Caki2 (cell line): ENCODE measurements around the gene MALRD1. TPM values are rescaled to one million over a fixed set of nuclear protein-coding genes. Genes with fewer than 3 reads are reported as not detected.

ENCODE experiments used
- DNase-seq: peaks from one replicate; pipeline ENCODE4 v3.0.0-alpha.2; 2015; ENCODE audit warnings: low read depth
- in situ Hi-C: cut with HindIII; loops from 2 replicates; pipeline ENCODE4 v1.10.0; 2016; ENCODE audit warnings: low sequenced_read_pairs, low pct_unique_long_range_greater_than_20kb, mixed read lengths
- total RNA-seq: library from RNA; depleted of rRNA; stranded (reverse); fragments of >200 nt; shearing (Covaris generic); gene quantifications from 2 replicates; pipeline ENCODE4 v1.2.3, GENCODE V29; 2014; ENCODE audit warnings: low replicate concordance

MALRD1 gene
- total RNA-seq, 1 experiment from 2014 or later, result not detected

- DNase-seq, result no peak
- in situ Hi-C loops, result no loop called here
Measured at GRCh38 chr10:19431622-19432351, 383.2 kb downstream of the MALRD1 start.

DNA sequence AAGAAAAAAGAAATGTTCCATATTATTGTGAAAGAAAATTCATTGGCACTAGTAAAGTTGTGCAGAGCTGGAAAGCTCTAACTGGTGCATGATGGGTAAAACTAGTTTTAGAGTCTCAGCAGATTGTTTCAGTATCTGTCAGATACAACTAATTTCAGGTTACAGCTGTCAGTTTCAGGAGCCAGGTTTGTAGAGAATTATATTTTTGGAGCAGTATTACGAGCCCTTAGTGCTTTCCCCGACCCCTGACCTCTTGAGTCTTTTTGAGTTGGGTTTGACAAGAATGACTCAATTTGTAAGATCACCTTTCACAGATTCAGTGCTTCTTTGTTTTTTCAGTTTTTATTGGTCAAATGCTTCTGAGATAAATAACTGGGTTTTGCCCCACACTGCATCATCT is 401.3 kb downstream of the MALRD1 start:
- no peak for DNase-seq
- in situ Hi-C loops, result no loop called here

GRCh38 chr10:19451356-19451755 is 402.8 kb downstream of the MALRD1 start:
- DNase-seq, result no peak
- in situ Hi-C loops, result no loop called here

GRCh38 chr10:19451937-19452336 is 403.3 kb downstream of the MALRD1 start:
- in situ Hi-C loops, result no loop called here
- no peak for DNase-seq

DNA sequence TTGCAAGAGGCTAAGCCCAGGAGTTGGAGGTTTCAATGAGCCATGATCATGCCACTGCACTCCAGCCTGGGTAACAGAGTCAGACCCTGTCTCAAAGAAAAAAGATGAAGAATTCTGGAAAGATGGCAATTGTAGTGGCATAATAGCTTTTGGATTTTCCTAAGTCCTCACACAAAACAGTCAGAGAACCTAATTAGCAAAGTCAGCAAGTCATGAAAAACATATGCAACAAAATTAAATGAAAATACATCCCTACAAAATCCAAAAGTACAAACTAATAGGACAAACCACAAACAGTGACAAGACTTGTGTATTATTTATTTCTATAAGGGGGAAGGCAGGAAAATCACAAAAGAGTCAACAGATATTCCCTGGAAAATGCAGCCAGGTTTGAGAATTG is 405.4 kb downstream of the MALRD1 start:
- DNase-seq, result no peak
- in situ Hi-C loops, result no loop called here

- in situ Hi-C loops, result no loop called here
- no peak for DNase-seq
Measured at GRCh38 chr10:19461588-19461987, 413.0 kb downstream of the MALRD1 start.

DNA sequence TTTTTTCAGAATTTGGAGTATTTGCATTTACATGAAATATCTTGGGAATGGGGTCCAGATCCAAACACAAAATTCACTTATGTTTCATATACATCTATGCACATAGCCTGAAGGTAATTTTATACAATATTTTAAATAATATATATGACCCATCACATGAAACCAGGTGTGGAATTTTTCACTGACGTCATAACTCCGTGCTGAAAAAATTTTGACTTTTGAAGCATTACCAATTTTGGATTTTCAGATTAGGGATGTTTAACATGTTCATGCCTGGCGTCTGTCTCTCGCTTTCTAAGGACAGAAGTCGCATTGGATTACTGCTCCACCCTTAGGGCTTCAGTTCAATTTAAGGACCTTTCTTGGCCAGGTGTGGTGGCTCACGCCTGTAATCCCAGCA is 418.1 kb downstream of the MALRD1 start:
- in situ Hi-C loops, result no loop called here

GRCh38 chr10:19468413-19468812 is 419.8 kb downstream of the MALRD1 start:
- in situ Hi-C loops, result no loop called here
- DNase-seq, result no peak

More for the DNA sequence above, 418.1 kb downstream of the MALRD1 start:
- no peak for DNase-seq

GRCh38 chr10:19469521-19469920 is 420.9 kb downstream of the MALRD1 start:
- no peak for DNase-seq
- in situ Hi-C loops, result no loop called here

DNA sequence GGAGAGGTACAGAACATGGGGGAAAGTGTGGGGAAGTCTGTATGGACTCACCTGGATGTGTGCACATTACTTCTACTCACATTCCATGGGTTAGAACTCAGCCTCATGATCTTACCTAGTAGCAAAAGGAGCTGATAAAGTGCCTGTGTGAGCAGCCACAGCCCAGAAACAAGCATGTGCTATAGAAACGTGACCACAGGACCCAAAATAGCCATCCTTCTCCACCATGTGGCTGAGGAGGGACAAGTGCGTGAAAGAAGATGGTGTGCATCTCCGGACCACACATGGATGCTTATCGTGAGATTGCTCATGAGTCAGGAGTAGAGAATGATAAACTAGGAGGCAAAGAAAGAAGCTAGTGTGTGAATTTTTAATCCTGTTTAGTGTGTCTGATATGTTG is 431.3 kb downstream of the MALRD1 start:
- DNase-seq, result no peak
- in situ Hi-C loops, result no loop called here

- in situ Hi-C loops, result no loop called here
- DNase-seq, result no peak
Measured at GRCh38 chr10:19480353-19480752, 431.8 kb downstream of the MALRD1 start.

- in situ Hi-C loops, result no loop called here
- no peak for DNase-seq
Measured at GRCh38 chr10:19483421-19483820, 434.8 kb downstream of the MALRD1 start.

GRCh38 chr10:19488592-19489280 is 440.1 kb downstream of the MALRD1 start:
- in situ Hi-C loops, result no loop called here
- no peak for DNase-seq

- no peak for DNase-seq
- in situ Hi-C loops, result no loop called here
Measured at GRCh38 chr10:19491166-19491565, 442.6 kb downstream of the MALRD1 start.

DNA sequence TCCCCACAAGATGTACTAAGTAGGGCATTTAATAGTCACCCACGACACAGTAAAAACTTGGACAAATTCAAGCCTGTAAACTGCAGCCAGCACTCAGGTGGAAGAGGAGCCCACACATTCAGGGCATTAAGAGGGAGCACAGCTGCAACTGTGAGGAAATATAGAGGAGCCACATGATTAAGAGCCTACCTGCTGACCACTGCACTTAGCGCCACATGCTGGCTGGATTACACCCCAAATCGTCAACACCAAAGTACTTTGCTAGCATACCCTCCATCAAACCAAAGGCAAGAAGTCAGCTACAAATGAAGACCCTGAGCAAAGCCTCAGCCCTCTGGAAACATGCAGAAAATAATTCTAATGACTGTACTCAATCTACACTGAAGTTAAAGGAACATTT is 445.3 kb downstream of the MALRD1 start:
- in situ Hi-C loops, result no loop called here
- DNase-seq, result no peak

DNA sequence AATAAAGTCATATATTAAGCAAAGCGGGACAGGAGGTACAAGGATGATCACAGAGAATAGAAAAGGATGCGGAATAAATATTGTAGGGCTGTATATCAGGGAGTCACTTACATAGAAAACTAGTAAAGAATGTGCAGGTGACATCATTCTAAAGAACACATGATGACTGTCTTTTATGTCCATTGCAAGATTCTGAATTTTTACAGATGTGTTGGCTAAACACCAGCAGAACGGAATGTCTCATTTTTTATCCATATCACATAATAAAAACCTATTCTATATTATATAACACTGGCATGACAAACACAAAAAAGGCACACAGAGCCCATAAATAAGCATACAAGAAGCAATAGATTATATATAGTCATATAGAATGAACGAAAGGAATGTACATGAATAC is 448.4 kb downstream of the MALRD1 start:
- in situ Hi-C loops, result no loop called here
- no peak for DNase-seq

DNA sequence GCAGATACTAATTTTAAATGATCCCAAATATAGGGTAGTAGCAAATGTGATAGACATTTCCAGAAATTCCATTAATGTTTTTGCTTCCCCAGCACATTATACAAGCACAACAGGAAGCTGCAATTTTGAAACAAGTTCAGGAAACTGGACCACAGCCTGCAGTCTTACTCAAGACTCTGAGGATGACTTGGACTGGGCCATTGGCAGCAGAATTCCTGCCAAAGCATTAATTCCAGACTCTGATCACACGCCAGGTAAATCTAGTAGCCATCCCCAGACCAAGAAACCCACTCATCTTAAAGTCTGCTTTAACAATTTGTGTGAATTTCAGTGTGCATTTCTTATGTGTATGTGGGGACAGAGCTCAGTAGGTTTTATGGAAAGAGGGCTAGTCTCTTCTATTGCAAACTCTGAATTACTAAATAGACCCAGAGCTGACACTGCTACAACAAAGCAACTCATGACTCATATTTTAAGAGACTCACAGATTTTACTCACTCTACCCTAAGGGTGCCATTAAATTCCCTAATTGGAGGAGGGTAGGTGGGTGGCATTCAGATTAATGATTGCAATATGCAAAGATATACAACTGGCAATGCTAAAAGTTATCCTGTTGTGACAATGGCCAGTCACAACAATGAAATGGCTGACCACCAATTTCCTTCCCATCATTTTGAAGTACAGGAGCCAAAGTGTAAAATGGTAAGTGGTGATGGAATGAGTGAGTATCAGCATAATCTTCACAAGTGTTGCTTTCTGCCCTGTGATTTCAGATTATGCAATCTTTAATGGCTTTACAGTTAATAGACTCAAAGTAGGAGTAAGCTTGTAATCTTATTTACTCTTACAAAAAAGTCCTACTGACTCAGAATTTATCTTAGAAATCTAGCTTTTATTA is 450.0 kb downstream of the MALRD1 start:
- in situ Hi-C loops, result no loop called here
- no peak for DNase-seq

- in situ Hi-C loops, result no loop called here
- no peak for DNase-seq
Measured at GRCh38 chr10:19499291-19499770, 450.7 kb downstream of the MALRD1 start.

GRCh38 chr10:19500959-19501358 is 452.4 kb downstream of the MALRD1 start:
- DNase-seq, result no peak
- in situ Hi-C loops, result no loop called here
